K562 (cell line): ENCODE measurements around the gene NCOR2.

Experiments
- BRD9 ChIP-seq: fragments of 450-650 bp; IDR thresholded peaks from 2 replicates; pipeline ENCODE4 v1.6.1; 2018; ENCODE audit warnings: low read depth; ENCODE audit not compliant: partially characterized antibody
- MCM5 ChIP-seq: fragments of 450-650 bp; IDR thresholded peaks from 2 replicates; pipeline ENCODE4 v1.6.1; 2016; ENCODE audit warnings: low read depth
- RAD21 ChIP-seq, 2 experiments: fragments of 250-450 bp in 1 of 2; fragments of 450-650 bp in 1 of 2; sonication (Bioruptor Pico) in 1 of 2; formaldehyde crosslinking in 1 of 2; IDR thresholded peaks in 1 of 2; conservative IDR thresholded peaks in 1 of 2; 2 replicates each; pipeline versions ENCODE4 v1.4.0 to v1.8.0; 2020 to 2022; ENCODE audit warnings: mild to moderate bottlenecking in 2 of 2, moderate library complexity in 1 of 2
- ZNF668 ChIP-seq: fragments of 250-450 bp; sonication (Bioruptor Pico); IDR thresholded peaks from 2 replicates; pipeline ENCODE4 v1.8.0; 2022; ENCODE audit warnings: mild to moderate bottlenecking, inconsistent platforms

DNA sequence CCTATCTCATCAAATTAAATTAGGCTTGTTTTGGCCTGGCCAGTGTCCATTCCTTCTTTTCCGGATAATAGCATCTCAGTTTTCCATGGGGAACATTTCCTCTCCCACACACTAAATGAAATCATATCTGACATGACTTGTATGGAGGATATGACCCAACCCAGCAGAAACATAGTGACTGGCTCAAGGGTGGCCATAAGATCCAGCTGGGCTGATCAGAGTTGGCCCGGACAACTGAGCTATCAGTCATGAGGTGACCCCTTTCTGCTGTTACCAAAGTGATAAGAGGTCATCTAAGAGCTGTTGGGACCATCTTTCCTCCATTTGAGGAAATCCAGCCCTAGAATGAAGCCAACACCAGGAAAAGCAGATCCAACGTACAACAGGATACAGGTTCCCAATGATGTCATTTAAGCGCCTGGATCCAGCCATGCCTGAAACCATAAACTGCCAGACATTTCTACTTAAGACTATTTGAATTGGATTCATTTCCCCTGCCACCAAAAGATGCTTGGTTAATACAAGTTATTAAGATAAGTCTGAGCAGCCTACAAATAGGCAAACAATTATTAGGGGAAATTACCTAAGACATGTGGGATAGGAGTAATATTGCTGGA lies 20.7 kb upstream of the NCOR2 start:
- no peak for TF ChIP-seq BRD9
- TF ChIP-seq RAD21 (CRISPR knock-in tag; conservative IDR thresholded peaks at IDR 0.05 in 1 of 2, IDR thresholded peaks at IDR 0.05 in 1 of 2): no peak
- no peak for TF ChIP-seq ZNF668 (CRISPR knock-in tag)
- TF ChIP-seq MCM5: no peak
